HepG2 (cell line): ENCODE data around the gene FGF21. TPM values are rescaled to one million over a fixed set of nuclear protein-coding genes. Genes with fewer than 3 reads are reported as not detected.

ENCODE experiments used
- ATRX ChIP-seq: sonication (generic); formaldehyde crosslinking; IDR thresholded peaks from 2 replicates; pipeline ENCODE4 v1.4.0; 2020; ENCODE audit warnings: missing genetic modification reagents, borderline replicate concordance
- CBX5 ChIP-seq: sonication (generic); formaldehyde crosslinking; IDR thresholded peaks from 2 replicates; pipeline ENCODE4 v1.4.0; 2020; ENCODE audit warnings: missing genetic modification reagents, borderline replicate concordance
- DMAP1 ChIP-seq: IDR thresholded peaks from 2 replicates; pipeline ENCODE4 v1.6.1; 2016
- DNMT3B ChIP-seq: conservative IDR thresholded peaks from 2 replicates; pipeline ENCODE4 v1.6.1; 2016; ENCODE audit warnings: missing biosample characterization, control low read depth
- ERF ChIP-seq: IDR thresholded peaks from 2 replicates; pipeline ENCODE4 v1.6.1; 2018; ENCODE audit warnings: missing biosample characterization, missing genetic modification reagents
- ETV6 ChIP-seq: sonication (generic); formaldehyde crosslinking; conservative IDR thresholded peaks from 2 replicates; pipeline ENCODE4 v1.4.0; 2020; ENCODE audit warnings: missing genetic modification reagents
- FOXA3 ChIP-seq: IDR thresholded peaks from 2 replicates; pipeline ENCODE4 v1.6.1; 2016; ENCODE audit warnings: missing genetic modification reagents, missing compliant biosample characterization
- KDM4B ChIP-seq: sonication (generic); formaldehyde crosslinking; IDR thresholded peaks from 2 replicates; pipeline ENCODE4 v1.4.0; 2020; ENCODE audit warnings: missing genetic modification reagents
- KDM5A ChIP-seq: fragments of 200-600 bp; sonication (generic); IDR thresholded peaks from 2 replicates; pipeline ENCODE4 v1.7.0; 2018; ENCODE audit warnings: antibody characterized with exemption, mild to moderate bottlenecking, low read length, borderline replicate concordance
- KLF15 ChIP-seq: sonication (generic); formaldehyde crosslinking; IDR thresholded peaks from 2 replicates; pipeline ENCODE4 v1.8.1; 2023; ENCODE audit warnings: borderline replicate concordance, mild to moderate bottlenecking, inconsistent platforms, missing genetic modification reagents, mixed read lengths
- MEF2D ChIP-seq: sonication (generic); formaldehyde crosslinking; IDR thresholded peaks from 2 replicates; pipeline ENCODE4 v1.5.1; 2020; ENCODE audit warnings: mild to moderate bottlenecking, missing genetic modification reagents
- MLLT10 ChIP-seq: sonication (generic); formaldehyde crosslinking; IDR thresholded peaks from 2 replicates; pipeline ENCODE4 v1.4.0; 2020; ENCODE audit warnings: missing genetic modification reagents
- SP1 ChIP-seq, 2 experiments: fragments of 450-650 bp in 1 of 2; sonication (generic) in 1 of 2; formaldehyde crosslinking in 1 of 2; IDR thresholded peaks; 2 replicates each; pipeline versions ENCODE4 v1.4.0 to v1.6.1; 2016 to 2020; ENCODE audit warnings: missing genetic modification reagents in 1 of 2
- TEAD3 ChIP-seq: optimal IDR thresholded peaks from 2 replicates; pipeline ENCODE3; 2016; ENCODE audit warnings: borderline replicate concordance
- ZBTB3 ChIP-seq: sonication (generic); formaldehyde crosslinking; IDR thresholded peaks from 2 replicates; pipeline ENCODE4 v1.4.0; 2020; ENCODE audit warnings: low read depth, mild to moderate bottlenecking, moderate library complexity, missing genetic modification reagents, borderline replicate concordance
- ZZZ3 ChIP-seq: sonication (generic); formaldehyde crosslinking; IDR thresholded peaks from 2 replicates; pipeline ENCODE4 v1.4.0; 2020; ENCODE audit warnings: missing genetic modification reagents, mild to moderate bottlenecking, borderline replicate concordance
- polyA plus RNA-seq, 8 experiments: library from polyadenylated mRNA; depleted of rRNA in 3 of 8; stranded (reverse) in 7 of 8; unstranded in 1 of 8; fragments of >200 nt; fragmentation: Illumina TruSeq in 4 of 8; extraction: Trizol in 4 of 8; gene quantifications; 2 replicates each; pipeline versions ENCODE4 v1.2.1 to v1.2.3, GENCODE V29; 2011 to 2016; ENCODE audit warnings: low read depth in 4 of 8, missing spikeins in 1 of 8, mixed read lengths in 1 of 8; ENCODE audit not compliant: insufficient read depth in 1 of 8
- total RNA-seq, 5 experiments: library from RNA; depleted of rRNA; stranded (reverse); fragments of >200 nt; fragmentation: Illumina TruSeq; extraction: Trizol; gene quantifications; 2 replicates each; pipeline ENCODE4 v1.2.3, GENCODE V29; 2016; ENCODE audit warnings: low read depth in 1 of 5
- TF ChIP-seq, protein P1 (sequence below), 2 experiments: fragments of 450-650 bp in 1 of 2; sonication (generic) in 1 of 2; formaldehyde crosslinking; IDR thresholded peaks; 2 replicates each; pipeline versions ENCODE4 v1.5.0 to v1.8.0; 2020 to 2022; ENCODE audit warnings: mild to moderate bottlenecking in 1 of 2, missing genetic modification reagents in 1 of 2
- TF ChIP-seq, protein P2 (sequence below): sonication (generic); formaldehyde crosslinking; IDR thresholded peaks from 2 replicates; pipeline ENCODE4 v1.4.0; 2020; ENCODE audit warnings: missing genetic modification reagents
- TF ChIP-seq, protein P3 (sequence below): sonication (generic); IDR thresholded peaks from 2 replicates; pipeline ENCODE4 v1.6.1; 2016; ENCODE audit warnings: low read depth, borderline replicate concordance
- TF ChIP-seq, protein P4 (sequence below): sonication (generic); formaldehyde crosslinking; IDR thresholded peaks from 2 replicates; pipeline ENCODE4 v1.5.1; 2020; ENCODE audit warnings: missing genetic modification reagents, mild to moderate bottlenecking, borderline replicate concordance

The FGF21 gene
- total and polyA plus RNA-seq, 2 of the 13 experiments (the other 11 are each of a cell fraction or from before 2014, with no cell fraction given): 0.17 TPM; not detected in 1

DNA sequence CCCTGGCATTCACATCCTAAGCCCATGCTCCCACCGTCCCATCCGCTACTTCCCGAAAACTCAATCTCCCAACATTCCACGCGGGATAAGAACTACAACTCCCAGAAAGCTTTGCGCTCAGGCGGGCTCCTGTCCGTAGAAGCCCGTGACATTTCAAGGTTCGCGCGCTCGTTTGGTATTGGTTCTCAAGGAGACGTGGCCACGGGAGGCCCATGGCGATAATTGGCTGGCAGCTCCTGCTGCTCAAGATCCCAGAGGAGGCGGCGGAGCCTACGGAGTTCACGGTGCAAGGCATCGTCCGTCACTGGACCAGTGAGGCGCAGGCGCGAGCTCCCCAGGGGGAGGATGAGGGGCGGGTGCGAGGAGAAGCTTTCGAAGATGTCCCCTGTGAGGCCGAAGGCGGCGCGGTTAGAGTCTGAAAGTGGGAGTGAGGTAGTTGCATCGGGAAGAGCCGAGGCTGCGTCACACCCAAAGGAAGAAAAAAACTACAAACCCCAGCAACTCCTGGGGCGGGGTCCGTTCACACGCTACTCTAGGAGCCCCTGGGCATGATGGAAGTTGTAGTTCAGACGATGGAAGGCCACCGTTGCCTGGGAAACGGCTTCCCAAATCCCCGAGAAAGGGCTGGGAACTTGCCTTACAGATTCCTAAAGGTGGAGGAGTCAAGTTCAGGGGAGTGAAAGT, 34.6 kb upstream of the FGF21 start (continued):
- TF ChIP-seq, protein P1, sequence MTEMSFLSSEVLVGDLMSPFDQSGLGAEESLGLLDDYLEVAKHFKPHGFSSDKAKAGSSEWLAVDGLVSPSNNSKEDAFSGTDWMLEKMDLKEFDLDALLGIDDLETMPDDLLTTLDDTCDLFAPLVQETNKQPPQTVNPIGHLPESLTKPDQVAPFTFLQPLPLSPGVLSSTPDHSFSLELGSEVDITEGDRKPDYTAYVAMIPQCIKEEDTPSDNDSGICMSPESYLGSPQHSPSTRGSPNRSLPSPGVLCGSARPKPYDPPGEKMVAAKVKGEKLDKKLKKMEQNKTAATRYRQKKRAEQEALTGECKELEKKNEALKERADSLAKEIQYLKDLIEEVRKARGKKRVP (CRISPR knock-in tag; IDR thresholded peaks at IDR 0.05): no peak
- TF ChIP-seq DNMT3B (CRISPR knock-in tag) (no peak), ZZZ3 (no peak), MEF2D (CRISPR knock-in tag) (no peak), KDM4B (no peak), ETV6 (no peak), KDM5A (no peak; the same call in 1 of the 2 replicates), DMAP1 (CRISPR knock-in tag) (peak; percentile 40; the same call in 1 of the 2 replicates), TEAD3 (CRISPR knock-in tag) (peak; percentile 96), SP1 (IDR thresholded peaks at IDR 0.05) (no peak), SP1 (CRISPR knock-in tag; IDR thresholded peaks at IDR 0.05) (peak; percentile 50; the same call in 1 of the 2 replicates), CBX5 (CRISPR knock-in tag) (no peak), MLLT10 (CRISPR knock-in tag) (no peak), ZBTB3 (CRISPR knock-in tag) (no peak), ERF (CRISPR knock-in tag) (peak; percentile 60; the same call in 1 of the 2 replicates), FOXA3 (CRISPR knock-in tag) (peak; percentile 30), ATRX (CRISPR knock-in tag) (no peak), KLF15 (no peak)
- TF ChIP-seq, protein P2, sequence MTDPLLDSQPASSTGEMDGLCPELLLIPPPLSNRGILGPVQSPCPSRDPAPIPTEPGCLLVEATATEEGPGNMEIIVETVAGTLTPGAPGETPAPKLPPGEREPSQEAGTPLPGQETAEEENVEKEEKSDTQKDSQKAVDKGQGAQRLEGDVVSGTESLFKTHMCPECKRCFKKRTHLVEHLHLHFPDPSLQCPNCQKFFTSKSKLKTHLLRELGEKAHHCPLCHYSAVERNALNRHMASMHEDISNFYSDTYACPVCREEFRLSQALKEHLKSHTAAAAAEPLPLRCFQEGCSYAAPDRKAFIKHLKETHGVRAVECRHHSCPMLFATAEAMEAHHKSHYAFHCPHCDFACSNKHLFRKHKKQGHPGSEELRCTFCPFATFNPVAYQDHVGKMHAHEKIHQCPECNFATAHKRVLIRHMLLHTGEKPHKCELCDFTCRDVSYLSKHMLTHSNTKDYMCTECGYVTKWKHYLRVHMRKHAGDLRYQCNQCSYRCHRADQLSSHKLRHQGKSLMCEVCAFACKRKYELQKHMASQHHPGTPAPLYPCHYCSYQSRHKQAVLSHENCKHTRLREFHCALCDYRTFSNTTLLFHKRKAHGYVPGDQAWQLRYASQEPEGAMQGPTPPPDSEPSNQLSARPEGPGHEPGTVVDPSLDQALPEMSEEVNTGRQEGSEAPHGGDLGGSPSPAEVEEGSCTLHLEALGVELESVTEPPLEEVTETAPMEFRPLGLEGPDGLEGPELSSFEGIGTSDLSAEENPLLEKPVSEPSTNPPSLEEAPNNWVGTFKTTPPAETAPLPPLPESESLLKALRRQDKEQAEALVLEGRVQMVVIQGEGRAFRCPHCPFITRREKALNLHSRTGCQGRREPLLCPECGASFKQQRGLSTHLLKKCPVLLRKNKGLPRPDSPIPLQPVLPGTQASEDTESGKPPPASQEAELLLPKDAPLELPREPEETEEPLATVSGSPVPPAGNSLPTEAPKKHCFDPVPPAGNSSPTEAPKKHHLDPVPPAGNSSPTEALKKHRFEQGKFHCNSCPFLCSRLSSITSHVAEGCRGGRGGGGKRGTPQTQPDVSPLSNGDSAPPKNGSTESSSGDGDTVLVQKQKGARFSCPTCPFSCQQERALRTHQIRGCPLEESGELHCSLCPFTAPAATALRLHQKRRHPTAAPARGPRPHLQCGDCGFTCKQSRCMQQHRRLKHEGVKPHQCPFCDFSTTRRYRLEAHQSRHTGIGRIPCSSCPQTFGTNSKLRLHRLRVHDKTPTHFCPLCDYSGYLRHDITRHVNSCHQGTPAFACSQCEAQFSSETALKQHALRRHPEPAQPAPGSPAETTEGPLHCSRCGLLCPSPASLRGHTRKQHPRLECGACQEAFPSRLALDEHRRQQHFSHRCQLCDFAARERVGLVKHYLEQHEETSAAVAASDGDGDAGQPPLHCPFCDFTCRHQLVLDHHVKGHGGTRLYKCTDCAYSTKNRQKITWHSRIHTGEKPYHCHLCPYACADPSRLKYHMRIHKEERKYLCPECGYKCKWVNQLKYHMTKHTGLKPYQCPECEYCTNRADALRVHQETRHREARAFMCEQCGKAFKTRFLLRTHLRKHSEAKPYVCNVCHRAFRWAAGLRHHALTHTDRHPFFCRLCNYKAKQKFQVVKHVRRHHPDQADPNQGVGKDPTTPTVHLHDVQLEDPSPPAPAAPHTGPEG (CRISPR knock-in tag): no peak
- TF ChIP-seq, protein P3, sequence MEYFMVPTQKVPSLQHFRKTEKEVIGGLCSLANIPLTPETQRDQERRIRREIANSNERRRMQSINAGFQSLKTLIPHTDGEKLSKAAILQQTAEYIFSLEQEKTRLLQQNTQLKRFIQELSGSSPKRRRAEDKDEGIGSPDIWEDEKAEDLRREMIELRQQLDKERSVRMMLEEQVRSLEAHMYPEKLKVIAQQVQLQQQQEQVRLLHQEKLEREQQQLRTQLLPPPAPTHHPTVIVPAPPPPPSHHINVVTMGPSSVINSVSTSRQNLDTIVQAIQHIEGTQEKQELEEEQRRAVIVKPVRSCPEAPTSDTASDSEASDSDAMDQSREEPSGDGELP: no peak
- TF ChIP-seq, protein P4, sequence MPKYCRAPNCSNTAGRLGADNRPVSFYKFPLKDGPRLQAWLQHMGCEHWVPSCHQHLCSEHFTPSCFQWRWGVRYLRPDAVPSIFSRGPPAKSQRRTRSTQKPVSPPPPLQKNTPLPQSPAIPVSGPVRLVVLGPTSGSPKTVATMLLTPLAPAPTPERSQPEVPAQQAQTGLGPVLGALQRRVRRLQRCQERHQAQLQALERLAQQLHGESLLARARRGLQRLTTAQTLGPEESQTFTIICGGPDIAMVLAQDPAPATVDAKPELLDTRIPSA (CRISPR knock-in tag): no peak
